Adrenal gland (tissue), 12 donors: ENCODE data around the gene KIDINS220. TPM values are rescaled to one million over a fixed set of nuclear protein-coding genes. Genes with fewer than 3 reads are reported as not detected.

ENCODE experiments used
- DNase-seq, 7 donors: peaks; one replicate each; pipeline ENCODE4 v3.0.0-alpha.2; 2019 to 2020
- H3K27ac ChIP-seq, 5 donors: fragments of 200-600 bp; sonication (generic) in 4 of 5; 1 replicate in 3 of 5; 2 replicates in 2 of 5; pipeline versions ENCODE4 v1.5.1 to v1.8.0; 2016 to 2020; ENCODE audit warnings: mild to moderate bottlenecking in 1 of 5
- H3K27me3 ChIP-seq: fragments of 200-600 bp; 2 replicates; pipeline ENCODE4 v1.8.0; 2021
- H3K36me3 ChIP-seq, 2 donors: fragments of 200-600 bp; replicated peaks in 1 of 2; 1 replicate in 1 of 2; 2 replicates in 1 of 2; pipeline versions ENCODE4 v1.5.1 to v1.8.0; 2018 to 2022
- H3K4me1 ChIP-seq, 2 donors: fragments of 200-600 bp; replicated peaks in 1 of 2; 1 replicate in 1 of 2; 2 replicates in 1 of 2; pipeline versions ENCODE4 v1.5.1 to v1.8.0; 2018 to 2021
- H3K4me3 ChIP-seq, 4 donors: fragments of 200-600 bp; sonication (generic) in 3 of 4; one replicate each; pipeline ENCODE4 v1.5.1; 2016 to 2018
- H3K9me3 ChIP-seq, 3 donors: fragments of 200-600 bp; sonication (generic) in 1 of 3; replicated peaks in 1 of 3; 1 replicate in 2 of 3; 2 replicates in 1 of 3; pipeline versions ENCODE4 v1.5.1 to v1.8.0; 2016 to 2021
- POLR2A ChIP-seq, 2 donors: fragments of 450-650 bp; IDR thresholded peaks; one replicate each; pipeline ENCODE4 v1.6.1; 2017; ENCODE audit warnings: antibody characterized with exemption in 2 of 2, mild to moderate bottlenecking in 2 of 2, moderate library complexity in 1 of 2
- WGBS, 4 donors: extraction: QIAGEN DNeasy Blood & Tissue Kit in 2 of 4; methylation state at CpG; one replicate each; pipeline versions ENCODE4 v1.1.5 to v1.1.7; 2013 to 2017; 5-methylcytosine and 5-hydroxymethylcytosine counted together
- intact Hi-C, 2 donors: fragments of 100-400 bp; cut with DNase I; formaldehyde crosslinking; loops; one replicate each; pipeline versions ENCODE4 v1.14.1 to v1.15.0; 2022 to 2023
- polyA plus RNA-seq, 3 donors: library from polyadenylated mRNA; stranded (reverse); fragments of 200-250 nt in 2 of 3; fragments of 350-450 nt in 1 of 3; fragmentation: Illumina TruSeq in 1 of 3; extraction: RNeasy Lipid Tissue Mini Kit (QIAGEN cat#74804) in 1 of 3; gene quantifications; one replicate each; pipeline ENCODE4 v1.2.3, GENCODE V29; 2013 to 2014
- total RNA-seq, 9 donors: library from RNA; depleted of rRNA in 4 of 9; stranded (reverse); fragments of >200 nt in 4 of 9; fragments of 120-200 nt in 1 of 9; fragmentation: NEBNext Ultra II Directional in 1 of 9; extraction: Animal tissue kit (Norgen Biotek cat#: 25700) in 1 of 9; gene quantifications; one replicate each; pipeline versions ENCODE4 v1.1.0 to v1.2.4, GENCODE V29; 2013 to 2023
- TF ChIP-seq, protein P1 (sequence below), 6 experiments: fragments of 450-650 bp in 4 of 6; fragments of 200-600 bp in 2 of 6; sonication (generic) in 1 of 6; IDR thresholded peaks; 1 replicate in 5 of 6; 2 replicates in 1 of 6; pipeline versions ENCODE4 v1.5.1 to v1.8.0; 2016 to 2021; ENCODE audit warnings: antibody characterized with exemption in 6 of 6, mild to moderate bottlenecking in 2 of 6, moderate library complexity in 1 of 6
- donor health status: healthy with polysubstance abuse.
- donor health status: Bipolar disorder and iron deficiency.
- donor health status: DM: yes; HTN: yes; CAD: no.
- donor health status: DM: no; HTN: no; CAD: no.
- donor health status: DM: no; HTN: no; CAD: no.
- donor health status: DM: yes; HTN: yes; CAD: no.

KIDINS220 gene
- total and polyA plus RNA-seq, 12 donors: 17.1 to 162 (median 58.3) TPM

DNA sequence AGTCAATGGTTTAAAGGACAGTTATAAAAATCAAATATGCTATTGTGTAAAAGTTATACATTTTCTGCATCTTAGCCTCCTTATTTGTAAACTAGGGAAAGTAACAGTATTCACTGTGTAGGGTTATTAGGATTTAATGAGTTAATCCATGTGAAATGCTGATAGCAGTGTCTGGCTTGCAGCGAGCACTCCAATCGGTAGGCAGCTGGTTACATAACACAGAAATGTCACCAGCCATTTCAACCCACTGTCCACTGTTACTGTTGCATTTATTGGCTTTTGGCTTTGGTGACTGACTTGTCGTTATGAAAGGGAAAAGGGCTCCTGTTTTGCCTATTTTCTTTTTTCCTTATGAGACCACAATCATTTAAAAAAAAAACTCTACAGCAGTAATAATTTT lies 116.7 kb downstream of the KIDINS220 start:
- H3K4me1 ChIP-seq: no peaks in the 10 kb centered on the region

DNA sequence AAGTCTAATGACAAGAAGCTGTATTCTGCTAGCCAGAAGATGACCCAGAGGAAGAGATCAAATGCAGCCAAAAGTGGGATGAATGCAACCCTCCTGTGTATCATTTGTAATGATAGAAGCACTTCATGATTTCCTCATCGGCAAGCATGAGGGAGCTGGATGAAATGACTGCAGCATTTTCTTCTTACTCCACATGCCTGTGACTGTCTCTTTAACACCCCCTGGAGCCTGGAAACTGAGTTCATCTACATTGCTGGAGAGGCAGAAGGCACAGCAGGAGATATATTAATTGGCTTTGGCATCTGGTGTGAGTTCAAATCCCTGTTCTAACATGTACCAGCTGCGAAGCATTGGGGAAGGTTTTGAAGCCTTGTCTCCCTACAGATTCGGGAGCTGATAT lies 117.9 kb downstream of the KIDINS220 start:
- H3K36me3 ChIP-seq: no peaks in the 10 kb centered on the region
- intact Hi-C loops: no loop called here
- no peaks in the 10 kb centered on the region for H3K4me1 ChIP-seq
- H3K27me3 ChIP-seq: no peaks in the 10 kb centered on the region
- no peaks in the 10 kb centered on the region for H3K9me3 ChIP-seq
- TF ChIP-seq, protein P1, sequence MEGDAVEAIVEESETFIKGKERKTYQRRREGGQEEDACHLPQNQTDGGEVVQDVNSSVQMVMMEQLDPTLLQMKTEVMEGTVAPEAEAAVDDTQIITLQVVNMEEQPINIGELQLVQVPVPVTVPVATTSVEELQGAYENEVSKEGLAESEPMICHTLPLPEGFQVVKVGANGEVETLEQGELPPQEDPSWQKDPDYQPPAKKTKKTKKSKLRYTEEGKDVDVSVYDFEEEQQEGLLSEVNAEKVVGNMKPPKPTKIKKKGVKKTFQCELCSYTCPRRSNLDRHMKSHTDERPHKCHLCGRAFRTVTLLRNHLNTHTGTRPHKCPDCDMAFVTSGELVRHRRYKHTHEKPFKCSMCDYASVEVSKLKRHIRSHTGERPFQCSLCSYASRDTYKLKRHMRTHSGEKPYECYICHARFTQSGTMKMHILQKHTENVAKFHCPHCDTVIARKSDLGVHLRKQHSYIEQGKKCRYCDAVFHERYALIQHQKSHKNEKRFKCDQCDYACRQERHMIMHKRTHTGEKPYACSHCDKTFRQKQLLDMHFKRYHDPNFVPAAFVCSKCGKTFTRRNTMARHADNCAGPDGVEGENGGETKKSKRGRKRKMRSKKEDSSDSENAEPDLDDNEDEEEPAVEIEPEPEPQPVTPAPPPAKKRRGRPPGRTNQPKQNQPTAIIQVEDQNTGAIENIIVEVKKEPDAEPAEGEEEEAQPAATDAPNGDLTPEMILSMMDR (IDR thresholded peaks at IDR 0.05): no peak
- TF ChIP-seq POLR2A (IDR thresholded peaks at IDR 0.05): no peak
- no peak overlapping the region for H3K27ac ChIP-seq
- WGBS, 4 donors: 84 to 93% (median 90%) methylated on average over 3 of the region's 3 CpGs
- no peak for DNase-seq
- no peak overlapping the region for H3K4me3 ChIP-seq

More for the DNA sequence above, 116.7 kb downstream of the KIDINS220 start:
- 30 to 53% (median 49%) methylated on average over 3 of the region's 3 CpGs for WGBS, 4 donors
- no peak for DNase-seq
- H3K4me3 ChIP-seq: no peak overlapping the region
- TF ChIP-seq, protein P1 (IDR thresholded peaks at IDR 0.05): no peak
- TF ChIP-seq POLR2A (IDR thresholded peaks at IDR 0.05): no peak
- no peaks in the 10 kb centered on the region for H3K9me3 ChIP-seq
- no peaks in the 10 kb centered on the region for H3K27me3 ChIP-seq
- H3K27ac ChIP-seq: no peak overlapping the region
- intact Hi-C loops: no loop called here
- H3K36me3 ChIP-seq: no peaks in the 10 kb centered on the region

DNA sequence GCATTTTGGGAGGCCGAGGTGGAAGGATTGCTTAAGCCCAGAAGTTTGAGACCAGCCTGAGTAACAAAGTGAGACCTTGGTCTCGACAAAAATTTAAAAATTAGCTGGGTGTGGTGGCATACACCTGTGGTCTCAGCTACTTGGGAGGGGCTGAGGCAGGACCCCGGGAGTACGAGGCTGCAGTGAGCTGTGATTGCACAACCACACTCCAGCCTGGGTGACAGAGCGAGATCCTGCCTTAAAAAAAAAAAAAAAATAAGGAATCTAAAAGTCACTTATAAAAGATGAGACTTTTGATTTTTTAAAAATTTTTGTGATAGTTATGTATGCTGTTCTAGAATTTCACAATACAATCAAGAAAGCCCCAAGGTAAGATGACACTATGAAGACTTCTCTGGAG lies 122.4 kb downstream of the KIDINS220 start:
- Histone ChIP-seq H3K27ac (no peak overlapping the region), H3K4me3 (no peak overlapping the region), H3K9me3 (no peaks in the 10 kb centered on the region), H3K27me3 (no peaks in the 10 kb centered on the region), H3K4me1 (no peaks in the 10 kb centered on the region), H3K36me3 (no peaks in the 10 kb centered on the region)
- intact Hi-C loops: no loop called here
- TF ChIP-seq, protein P1 (IDR thresholded peaks at IDR 0.05): no peak
- TF ChIP-seq POLR2A (IDR thresholded peaks at IDR 0.05): no peak
- no peak for DNase-seq
- 93 to 95% (median 93%) methylated on average over 5 of the region's 5 CpGs for WGBS, 4 donors

DNA sequence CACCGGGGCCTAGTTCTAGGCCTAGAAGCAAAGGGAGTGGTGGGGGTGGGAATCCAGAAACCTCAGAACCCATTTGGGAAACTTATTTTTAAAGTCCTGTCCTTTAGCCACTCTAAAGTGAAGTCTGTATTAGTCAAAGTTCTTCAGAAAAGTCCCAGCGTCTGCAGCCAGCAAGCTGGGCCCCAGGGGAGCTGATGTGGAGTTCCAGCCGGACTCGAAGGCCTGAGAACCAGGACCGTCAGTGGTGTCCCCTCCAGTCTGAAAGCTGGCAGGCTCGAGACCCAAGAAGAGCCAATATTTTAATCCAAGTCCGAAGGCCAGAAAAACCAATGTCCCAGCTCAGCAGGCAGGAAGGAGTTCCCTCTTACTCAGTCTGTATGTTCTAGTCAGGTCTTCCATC lies 123.1 kb downstream of the KIDINS220 start:
- intact Hi-C loops: no loop called here
- DNase-seq: no peak
- 87 to 93% (median 89%) methylated on average over 5 to 7 of the region's 7 CpGs for WGBS, 4 donors

More for the DNA sequence above, 123.1 kb downstream of the KIDINS220 start:
- TF ChIP-seq, protein P1 (IDR thresholded peaks at IDR 0.05): no peak
- no peak for TF ChIP-seq POLR2A (IDR thresholded peaks at IDR 0.05)
- Histone ChIP-seq H3K27me3 (no peaks in the 10 kb centered on the region), H3K9me3 (no peaks in the 10 kb centered on the region), H3K27ac (no peak overlapping the region), H3K4me1 (no peaks in the 10 kb centered on the region), H3K36me3 (no peaks in the 10 kb centered on the region), H3K4me3 (no peak overlapping the region)
